Suprapubic skin (tissue), 3 donors: ENCODE measurements around the gene IGSF8.

Source experiments
- CTCF ChIP-seq, 2 donors: fragments of 200-600 bp in 1 of 2; fragments of 450-650 bp in 1 of 2; sonication (generic) in 1 of 2; IDR thresholded peaks; one replicate each; pipeline ENCODE4 v1.5.1; 2016 to 2019; ENCODE audit warnings: antibody characterized with exemption in 2 of 2, mild to moderate bottlenecking in 1 of 2, moderate library complexity in 1 of 2
- POLR2AphosphoS5 ChIP-seq, 3 donors: sonication (generic); formaldehyde crosslinking; IDR thresholded peaks; one replicate each; pipeline ENCODE4 v1.6.1; 2017; ENCODE audit warnings: antibody characterized with exemption in 3 of 3

- TF ChIP-seq CTCF (IDR thresholded peaks at IDR 0.05) (no peak), POLR2AphosphoS5 (IDR thresholded peaks at IDR 0.05) (no peak)
Observed at GRCh38 chr1:160136121-160136925, 37.9 kb upstream of the IGSF8 start.
